Body of pancreas (tissue), 4 donors: ENCODE data around the gene PAPPA2. TPM values are rescaled to one million over a fixed set of nuclear protein-coding genes. Genes with fewer than 3 reads are reported as not detected.

Experiments
- ATAC-seq: fragments of 150-250 bp; one replicate; pipeline ENCODE4 v1.9.1; 2016
- DNase-seq, 4 donors: peaks; one replicate each; pipeline ENCODE4 v3.0.0-alpha.2; 2019
- H3K27ac ChIP-seq, 4 donors: fragments of 200-600 bp; sonication (generic); 1 replicate in 3 of 4; 2 replicates in 1 of 4; pipeline versions ENCODE4 v1.5.1 to v1.6.1; 2016 to 2019; ENCODE audit warnings: mild to moderate bottlenecking in 1 of 4, mixed read lengths in 1 of 4, moderate library complexity in 1 of 4
- H3K27me3 ChIP-seq, 2 donors: fragments of 200-600 bp; sonication (generic); one replicate each; pipeline ENCODE4 v1.6.0; 2016; ENCODE audit warnings: mild to moderate bottlenecking in 1 of 2
- H3K36me3 ChIP-seq, 2 donors: fragments of 200-600 bp; sonication (generic); replicated peaks in 1 of 2; 2 replicates each; pipeline ENCODE4 v1.5.1; 2016; ENCODE audit warnings: low read depth in 2 of 2; ENCODE audit not compliant: insufficient read depth in 1 of 2
- H3K4me1 ChIP-seq: fragments of 200-600 bp; sonication (generic); one replicate; pipeline ENCODE4 v1.6.0; 2016
- H3K4me3 ChIP-seq, 2 donors: fragments of 200-600 bp; sonication (generic); 1 replicate in 1 of 2; 2 replicates in 1 of 2; pipeline ENCODE4 v1.5.1; 2016 to 2019
- H3K9me3 ChIP-seq, 3 donors: fragments of 200-600 bp; sonication (generic); 1 replicate in 2 of 3; 2 replicates in 1 of 3; pipeline ENCODE4 v1.5.1; 2016
- POLR2A ChIP-seq, 3 donors: fragments of 450-650 bp; IDR thresholded peaks; one replicate each; pipeline ENCODE4 v1.6.1; 2016; ENCODE audit warnings: antibody characterized with exemption in 3 of 3, mild to moderate bottlenecking in 2 of 3
- WGBS, 2 donors: methylation state at CpG; one replicate each; pipeline ENCODE4 v1.1.5; 2017; 5-methylcytosine and 5-hydroxymethylcytosine counted together
- intact Hi-C: fragments of 100-400 bp; cut with DNase I; formaldehyde crosslinking; loops from one replicate; pipeline ENCODE4 v1.15.1; 2023
- total RNA-seq, 2 donors: library from RNA; depleted of rRNA; stranded (reverse); fragments of >200 nt; gene quantifications; one replicate each; pipeline ENCODE4 v1.1.0, GENCODE V29; 2016
- TF ChIP-seq, protein P1 (sequence below), 7 experiments: fragments of 450-650 bp in 4 of 7; fragments of 200-600 bp in 3 of 7; sonication (generic) in 3 of 7; IDR thresholded peaks; one replicate each; pipeline ENCODE4 v1.5.1; 2016 to 2019; ENCODE audit warnings: antibody characterized with exemption in 7 of 7

PAPPA2 gene
- total RNA-seq, 2 donors from 2014 or later: under 0.01 to 5.4 TPM

GRCh38 chr1:176857632-176858031, 394.7 kb downstream of the PAPPA2 start:
- TF ChIP-seq POLR2A (IDR thresholded peaks at IDR 0.05): no peak
- TF ChIP-seq, protein P1, sequence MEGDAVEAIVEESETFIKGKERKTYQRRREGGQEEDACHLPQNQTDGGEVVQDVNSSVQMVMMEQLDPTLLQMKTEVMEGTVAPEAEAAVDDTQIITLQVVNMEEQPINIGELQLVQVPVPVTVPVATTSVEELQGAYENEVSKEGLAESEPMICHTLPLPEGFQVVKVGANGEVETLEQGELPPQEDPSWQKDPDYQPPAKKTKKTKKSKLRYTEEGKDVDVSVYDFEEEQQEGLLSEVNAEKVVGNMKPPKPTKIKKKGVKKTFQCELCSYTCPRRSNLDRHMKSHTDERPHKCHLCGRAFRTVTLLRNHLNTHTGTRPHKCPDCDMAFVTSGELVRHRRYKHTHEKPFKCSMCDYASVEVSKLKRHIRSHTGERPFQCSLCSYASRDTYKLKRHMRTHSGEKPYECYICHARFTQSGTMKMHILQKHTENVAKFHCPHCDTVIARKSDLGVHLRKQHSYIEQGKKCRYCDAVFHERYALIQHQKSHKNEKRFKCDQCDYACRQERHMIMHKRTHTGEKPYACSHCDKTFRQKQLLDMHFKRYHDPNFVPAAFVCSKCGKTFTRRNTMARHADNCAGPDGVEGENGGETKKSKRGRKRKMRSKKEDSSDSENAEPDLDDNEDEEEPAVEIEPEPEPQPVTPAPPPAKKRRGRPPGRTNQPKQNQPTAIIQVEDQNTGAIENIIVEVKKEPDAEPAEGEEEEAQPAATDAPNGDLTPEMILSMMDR (IDR thresholded peaks at IDR 0.05): no peak
- peaks cover 13% of the 10 kb centered on the region for H3K4me1 ChIP-seq
- intact Hi-C loops: no loop called here
- no peak overlapping the region for H3K27ac ChIP-seq
- H3K4me3 ChIP-seq: no peak overlapping the region
- H3K9me3 ChIP-seq: no peaks in the 10 kb centered on the region
- 73 to 84% methylated on average over 4 of the region's 4 CpGs for WGBS, 2 donors
- H3K27me3 ChIP-seq: no peaks in the 10 kb centered on the region
- ATAC-seq (no peak), DNase-seq (no peak)
- no peaks in the 10 kb centered on the region for H3K36me3 ChIP-seq

- Histone ChIP-seq H3K4me1 (peaks cover 13% of the 10 kb centered on the region), H3K4me3 (no peak overlapping the region), H3K36me3 (no peaks in the 10 kb centered on the region), H3K27ac (no peak overlapping the region), H3K9me3 (no peaks in the 10 kb centered on the region), H3K27me3 (no peaks in the 10 kb centered on the region)
- 57 to 59% methylated on average over 4 of the region's 4 CpGs for WGBS, 2 donors
- DNase-seq: no peak
- TF ChIP-seq, protein P1 (IDR thresholded peaks at IDR 0.05): no peak
- TF ChIP-seq POLR2A (IDR thresholded peaks at IDR 0.05): no peak
- ATAC-seq: no peak
- intact Hi-C loops: no loop called here
Measured at GRCh38 chr1:176858433-176858916, 395.5 kb downstream of the PAPPA2 start.

DNA sequence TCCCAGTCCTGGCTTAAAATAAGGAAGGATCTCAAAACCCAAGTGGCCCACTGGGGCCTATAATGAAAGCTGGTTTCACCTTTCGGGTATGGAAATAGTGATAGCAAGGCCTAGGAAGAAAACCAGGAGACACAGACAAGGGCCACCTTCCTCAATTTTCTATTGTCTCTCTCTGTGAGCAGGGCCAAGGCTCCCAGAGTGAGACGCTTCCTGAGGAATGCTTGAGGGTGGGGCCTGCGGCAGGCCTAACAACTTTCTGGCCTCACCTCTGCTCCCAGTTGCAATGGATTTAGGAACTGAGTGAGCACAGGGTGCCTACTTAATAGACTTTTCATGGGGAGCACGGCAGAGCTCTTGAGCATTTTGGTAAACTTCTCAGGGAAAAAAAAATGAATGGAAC, 400.6 kb downstream of the PAPPA2 start:
- intact Hi-C loops: loop anchor here (10.0 kb wide), 1 partner anchor 489 kb away; no protein-coding TSS in a partner anchor
- 84% methylated on average over 4 of the region's 4 CpGs for WGBS, 2 donors
- Histone ChIP-seq H3K4me1 (no peaks in the 10 kb centered on the region), H3K27me3 (no peaks in the 10 kb centered on the region), H3K27ac (no peak overlapping the region), H3K9me3 (no peaks in the 10 kb centered on the region), H3K36me3 (no peaks in the 10 kb centered on the region), H3K4me3 (no peak overlapping the region)
- ATAC-seq: no peak
- TF ChIP-seq, protein P1 (IDR thresholded peaks at IDR 0.05): no peak
- TF ChIP-seq POLR2A (IDR thresholded peaks at IDR 0.05): no peak
- no peak for DNase-seq

- TF ChIP-seq, protein P1 (IDR thresholded peaks at IDR 0.05): no peak
- no peak for TF ChIP-seq POLR2A (IDR thresholded peaks at IDR 0.05)
- Histone ChIP-seq H3K4me3 (no peak overlapping the region), H3K36me3 (no peaks in the 10 kb centered on the region), H3K27ac (no peak overlapping the region), H3K9me3 (no peaks in the 10 kb centered on the region), H3K4me1 (no peaks in the 10 kb centered on the region), H3K27me3 (no peaks in the 10 kb centered on the region)
- ATAC-seq (no peak), DNase-seq (no peak)
- intact Hi-C loops: loop anchor here (10.0 kb wide), 1 partner anchor 489 kb away; no protein-coding TSS in a partner anchor
- WGBS, 2 donors: 87 to 90% methylated on average over 9 of the region's 9 CpGs
Measured at GRCh38 chr1:176864211-176864610, 401.2 kb downstream of the PAPPA2 start.
